ENCODE data around the gene NF1.
"Not testable (repeated sequence)": the region's sequence is repeated elsewhere in the genome, so short reads cannot be mapped to it uniquely, and the experiment has no call there.

NF1 gene, protein sequence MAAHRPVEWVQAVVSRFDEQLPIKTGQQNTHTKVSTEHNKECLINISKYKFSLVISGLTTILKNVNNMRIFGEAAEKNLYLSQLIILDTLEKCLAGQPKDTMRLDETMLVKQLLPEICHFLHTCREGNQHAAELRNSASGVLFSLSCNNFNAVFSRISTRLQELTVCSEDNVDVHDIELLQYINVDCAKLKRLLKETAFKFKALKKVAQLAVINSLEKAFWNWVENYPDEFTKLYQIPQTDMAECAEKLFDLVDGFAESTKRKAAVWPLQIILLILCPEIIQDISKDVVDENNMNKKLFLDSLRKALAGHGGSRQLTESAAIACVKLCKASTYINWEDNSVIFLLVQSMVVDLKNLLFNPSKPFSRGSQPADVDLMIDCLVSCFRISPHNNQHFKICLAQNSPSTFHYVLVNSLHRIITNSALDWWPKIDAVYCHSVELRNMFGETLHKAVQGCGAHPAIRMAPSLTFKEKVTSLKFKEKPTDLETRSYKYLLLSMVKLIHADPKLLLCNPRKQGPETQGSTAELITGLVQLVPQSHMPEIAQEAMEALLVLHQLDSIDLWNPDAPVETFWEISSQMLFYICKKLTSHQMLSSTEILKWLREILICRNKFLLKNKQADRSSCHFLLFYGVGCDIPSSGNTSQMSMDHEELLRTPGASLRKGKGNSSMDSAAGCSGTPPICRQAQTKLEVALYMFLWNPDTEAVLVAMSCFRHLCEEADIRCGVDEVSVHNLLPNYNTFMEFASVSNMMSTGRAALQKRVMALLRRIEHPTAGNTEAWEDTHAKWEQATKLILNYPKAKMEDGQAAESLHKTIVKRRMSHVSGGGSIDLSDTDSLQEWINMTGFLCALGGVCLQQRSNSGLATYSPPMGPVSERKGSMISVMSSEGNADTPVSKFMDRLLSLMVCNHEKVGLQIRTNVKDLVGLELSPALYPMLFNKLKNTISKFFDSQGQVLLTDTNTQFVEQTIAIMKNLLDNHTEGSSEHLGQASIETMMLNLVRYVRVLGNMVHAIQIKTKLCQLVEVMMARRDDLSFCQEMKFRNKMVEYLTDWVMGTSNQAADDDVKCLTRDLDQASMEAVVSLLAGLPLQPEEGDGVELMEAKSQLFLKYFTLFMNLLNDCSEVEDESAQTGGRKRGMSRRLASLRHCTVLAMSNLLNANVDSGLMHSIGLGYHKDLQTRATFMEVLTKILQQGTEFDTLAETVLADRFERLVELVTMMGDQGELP (N-terminal part only)

DNA sequence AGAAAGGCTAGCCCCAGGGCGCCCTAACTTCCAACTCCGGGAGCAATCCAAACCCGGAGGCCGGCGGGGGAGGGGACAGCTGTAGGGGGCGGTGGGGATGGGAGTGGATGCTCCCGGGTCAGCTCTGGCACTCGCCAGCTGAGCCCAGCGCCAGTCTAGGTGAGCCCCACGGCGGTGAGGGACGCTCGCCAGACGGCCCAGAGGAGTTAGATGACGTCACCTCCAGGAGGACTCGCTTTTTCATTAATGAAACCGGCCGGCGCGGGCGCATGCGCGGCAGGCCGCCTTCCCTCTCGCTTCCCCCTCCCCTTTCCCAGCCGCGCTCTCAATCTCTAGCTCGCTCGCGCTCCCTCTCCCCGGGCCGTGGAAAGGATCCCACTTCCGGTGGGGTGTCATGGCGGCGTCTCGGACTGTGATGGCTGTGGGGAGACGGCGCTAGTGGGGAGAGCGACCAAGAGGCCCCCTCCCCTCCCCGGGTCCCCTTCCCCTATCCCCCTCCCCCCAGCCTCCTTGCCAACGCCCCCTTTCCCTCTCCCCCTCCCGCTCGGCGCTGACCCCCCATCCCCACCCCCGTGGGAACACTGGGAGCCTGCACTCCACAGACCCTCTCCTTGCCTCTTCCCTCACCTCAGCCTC, at the start of gene NF1:
TSS of gene NF1 (plus strand) at position 378 of the 636 bp plus-strand sequence. CDS start 333 bp downstream, outside the sequence.
- peak; percentile 93 for DNase-seq (ENCODE audit: low spot score)

DNA sequence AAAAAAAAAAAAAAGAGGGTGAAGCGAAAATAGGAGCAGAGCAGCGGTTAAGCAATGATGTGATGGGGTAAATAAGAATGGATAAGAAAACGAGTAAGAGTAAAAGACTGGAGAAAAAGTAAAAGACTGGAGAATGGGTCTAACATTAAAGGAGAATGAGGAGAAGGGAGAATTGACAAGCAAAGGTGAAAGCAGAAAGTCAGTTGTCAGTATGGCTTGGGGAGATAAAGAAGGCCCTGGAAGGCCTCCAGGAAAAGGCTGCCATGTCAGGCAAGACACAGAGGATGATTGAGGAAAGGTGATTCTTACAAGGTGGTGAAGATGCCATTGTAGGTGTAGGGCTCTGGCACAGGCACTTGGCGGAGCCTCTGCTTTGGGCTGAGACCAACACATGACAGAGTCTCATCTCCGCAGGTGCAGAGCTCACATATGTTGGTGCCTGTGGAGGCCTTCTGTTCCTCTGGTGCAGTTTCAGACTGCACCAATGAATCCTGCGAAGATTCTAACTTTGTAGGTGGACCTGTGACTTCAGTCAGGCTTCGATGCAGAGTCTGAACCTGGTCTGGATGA, 47.8 kb upstream of the NF1 start:
- DNase-seq (ENCODE audit: low spot score), result not testable (repeated sequence)

DNA sequence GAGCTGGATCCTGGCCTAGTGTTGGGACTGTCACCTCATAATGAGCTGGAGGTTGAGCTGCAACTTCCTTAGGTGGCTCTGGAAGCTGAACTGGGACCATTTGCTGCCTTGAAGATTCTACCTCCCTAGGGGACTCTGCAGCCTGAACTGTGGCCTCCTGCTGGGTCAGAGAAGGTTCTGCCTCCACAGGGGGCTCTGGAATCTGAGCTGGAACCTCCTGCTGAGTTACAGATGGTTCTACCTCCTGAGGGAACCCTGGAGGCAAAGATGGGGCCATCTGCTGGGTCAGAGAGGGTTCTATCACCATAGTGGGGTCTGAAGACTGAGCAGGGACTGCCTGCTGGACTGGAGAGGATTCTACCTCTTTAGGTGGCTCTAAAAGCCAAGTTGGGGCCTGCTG, 46.6 kb upstream of the NF1 start:
- no peak for DNase-seq (ENCODE audit: low spot score)

DNA sequence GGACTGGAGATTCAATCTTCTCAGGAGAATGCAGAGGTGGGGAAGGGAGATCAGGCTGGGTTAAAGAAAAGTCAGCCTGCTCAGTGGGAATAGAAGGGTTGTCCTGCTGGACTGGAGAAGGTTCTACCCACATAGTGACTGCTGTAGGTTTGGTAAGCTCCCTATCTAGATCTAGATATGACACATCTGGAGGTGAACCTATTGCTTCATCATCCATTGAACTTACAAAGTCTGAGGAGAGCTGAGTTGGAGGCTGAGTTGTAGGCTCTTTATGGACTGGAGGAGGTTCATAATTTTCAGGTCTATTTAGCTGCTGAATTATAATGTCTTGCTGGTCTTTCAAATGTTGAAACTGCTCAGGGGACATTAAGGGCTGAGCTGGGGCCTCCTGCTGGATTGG, 46.0 kb upstream of the NF1 start:
- DNase-seq (ENCODE audit: low spot score), result no peak

DNA sequence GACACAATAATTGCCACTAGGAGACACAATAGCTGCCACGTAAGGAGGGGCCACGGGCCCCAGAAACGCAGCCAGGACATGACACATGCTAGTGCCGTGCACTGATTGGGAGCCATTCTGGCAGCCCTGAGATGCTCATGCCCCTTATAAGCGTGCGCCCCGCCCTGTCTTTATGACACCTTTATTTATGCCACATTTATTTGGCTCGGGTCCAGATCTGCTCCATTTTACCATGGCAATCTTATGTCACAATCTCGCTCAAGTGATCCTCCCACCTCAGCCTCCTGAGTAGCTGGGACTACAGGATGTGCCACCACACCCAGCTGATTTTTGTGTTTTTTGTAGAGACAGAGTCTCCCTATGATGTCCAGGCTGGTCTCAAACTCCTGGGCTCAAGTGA, 43.8 kb upstream of the NF1 start:
- no peak for DNase-seq (ENCODE audit: low spot score)

DNA sequence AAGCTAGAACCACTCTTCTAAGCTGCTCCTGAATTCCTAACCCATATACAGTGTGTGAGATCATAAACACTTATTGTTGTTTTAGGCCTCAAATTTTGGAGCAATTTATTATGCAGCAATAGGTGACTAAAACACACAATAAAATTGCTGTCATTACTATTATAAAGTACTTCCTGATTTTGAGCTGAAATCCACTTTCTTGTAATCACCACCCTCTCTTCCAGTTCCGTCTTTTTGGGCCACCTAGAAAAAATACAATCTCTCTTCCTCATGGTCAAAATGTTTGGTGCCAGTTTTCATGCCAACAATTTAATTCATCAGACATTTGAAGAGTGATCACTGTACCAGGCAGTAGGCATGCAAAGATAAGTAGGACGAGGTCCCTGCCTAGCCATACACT, 43.3 kb upstream of the NF1 start:
- no peak for DNase-seq (ENCODE audit: low spot score)

DNA sequence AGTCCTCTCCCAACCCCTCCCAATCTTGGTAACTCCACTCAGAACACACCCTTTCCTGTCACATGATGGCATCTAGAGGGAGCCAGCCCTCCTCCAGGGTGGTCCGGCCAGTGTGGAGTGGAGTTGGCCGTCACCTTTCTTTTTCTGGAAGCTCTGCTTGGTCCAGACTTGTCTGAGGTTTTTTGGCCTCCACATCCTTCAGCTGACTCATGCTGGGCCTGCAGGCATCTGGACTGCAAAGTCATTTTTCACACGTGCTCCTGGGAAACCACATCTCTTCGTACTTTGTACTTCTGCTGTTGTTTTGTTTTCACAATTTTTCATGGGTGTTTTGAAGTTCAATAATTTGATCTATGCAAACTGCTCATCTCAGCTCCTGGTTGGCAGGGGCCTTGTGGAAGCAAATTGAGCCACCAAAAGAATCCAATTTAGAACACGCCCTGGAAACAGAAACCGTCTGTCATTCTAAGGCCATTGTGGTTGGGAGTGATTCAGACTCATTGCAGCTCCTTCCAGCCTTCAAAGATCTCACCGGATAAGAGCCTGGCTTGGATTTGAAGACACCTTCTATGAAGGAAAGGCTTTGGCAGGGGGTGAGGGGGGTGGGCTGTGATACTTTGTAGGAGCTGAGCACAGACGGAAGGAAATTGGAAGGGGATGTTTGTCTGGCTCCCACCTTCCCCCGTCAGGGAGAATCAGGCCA, 42.4 kb upstream of the NF1 start:
- DNase-seq (ENCODE audit: low spot score), result peak; percentile 19

DNA sequence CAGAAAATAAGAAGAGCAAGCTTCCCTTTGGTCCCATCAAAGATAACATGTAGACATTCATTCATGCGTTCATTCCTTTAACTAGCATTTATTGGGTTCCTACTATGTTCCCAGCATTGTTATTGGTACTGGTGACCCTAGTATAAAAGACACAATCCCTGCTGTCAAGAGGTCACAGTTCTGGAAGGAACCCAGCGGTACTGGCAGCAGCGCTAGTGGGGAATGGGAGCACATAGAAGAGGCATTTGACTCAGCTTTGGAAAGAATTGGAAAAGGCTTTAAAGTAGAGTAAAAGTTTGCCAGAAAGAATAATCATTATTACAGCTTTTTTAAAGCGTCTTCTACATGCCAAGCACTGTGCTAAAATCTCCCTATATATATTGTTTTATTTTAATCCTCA, 41.7 kb upstream of the NF1 start:
- no peak for DNase-seq (ENCODE audit: low spot score)

DNA sequence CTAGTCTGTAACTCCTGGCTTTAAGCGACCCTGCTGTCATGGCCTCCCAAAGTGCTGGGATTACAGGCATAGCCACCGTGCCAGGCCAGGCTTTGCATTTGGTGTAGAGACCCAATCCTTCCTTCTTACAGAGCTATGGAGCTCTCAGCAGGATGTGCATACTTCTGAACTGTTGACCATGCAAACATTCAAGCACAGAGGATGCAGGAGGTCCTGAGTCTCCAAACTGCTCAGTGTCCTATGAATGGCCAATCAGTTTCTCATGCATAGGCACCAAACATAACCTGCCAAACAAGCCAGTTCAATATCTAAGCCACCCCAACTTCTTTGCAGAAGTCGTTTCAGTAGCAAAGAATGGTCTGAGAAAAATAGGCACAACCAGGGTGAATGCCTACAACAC, 40.0 kb upstream of the NF1 start:
- DNase-seq (ENCODE audit: low spot score), result no peak

DNA sequence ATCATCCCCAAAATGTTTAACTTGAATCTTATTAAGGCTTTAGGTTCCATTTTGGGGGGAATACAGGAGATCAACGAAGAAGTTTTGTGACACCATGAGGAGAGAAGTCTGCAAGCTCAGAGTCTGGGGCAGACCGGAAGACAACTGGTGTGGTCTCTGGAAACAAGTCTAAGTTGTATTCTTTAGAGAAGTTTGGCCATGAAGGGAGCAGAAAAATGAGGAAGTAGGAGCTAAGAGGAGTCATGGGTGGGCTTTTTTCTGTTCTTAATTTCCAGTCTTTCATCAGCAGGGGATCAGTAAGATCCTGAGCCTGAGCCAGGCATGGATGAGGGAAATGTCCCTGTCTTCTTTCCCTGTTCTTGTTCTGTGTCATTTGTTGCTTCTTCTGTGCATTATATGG, 35.8 kb upstream of the NF1 start:
- peak; percentile 33 for DNase-seq (ENCODE audit: low spot score)

DNA sequence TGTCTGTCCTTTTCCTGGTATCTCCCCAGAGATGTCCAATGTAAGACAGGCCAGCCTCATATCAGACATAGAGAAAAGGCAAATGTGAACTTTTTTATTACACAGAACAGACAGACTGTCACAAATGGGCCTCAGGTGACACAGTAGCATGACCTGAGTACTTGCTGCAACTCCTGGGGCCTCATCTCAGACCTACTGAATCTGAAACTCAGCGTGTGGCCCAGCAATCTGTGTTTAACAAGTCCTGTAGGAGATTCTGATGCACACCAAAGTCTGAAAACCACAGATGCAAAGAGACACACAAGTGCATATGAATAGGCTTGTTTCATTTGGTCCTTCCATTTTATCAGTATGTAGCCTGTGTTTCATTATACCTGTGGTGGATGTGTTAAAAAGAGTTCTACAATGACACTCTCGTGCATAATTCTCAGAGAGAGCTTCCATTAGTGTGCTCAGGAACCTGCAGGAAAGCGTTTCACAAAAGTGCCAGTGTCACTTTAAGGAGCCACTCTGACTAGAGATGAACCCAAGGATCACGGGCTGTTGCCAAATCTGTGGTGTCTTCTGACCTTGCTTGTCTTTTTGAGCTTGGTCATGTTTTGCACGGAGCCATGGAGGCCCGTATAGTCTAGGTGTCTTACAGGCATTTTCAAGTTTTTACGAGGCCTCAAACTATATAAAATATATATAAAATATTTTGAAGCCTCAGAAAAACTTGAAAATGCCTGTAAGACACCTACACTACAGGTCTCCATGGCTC, 33.8 kb upstream of the NF1 start:
- no peak for DNase-seq (ENCODE audit: low spot score)

DNA sequence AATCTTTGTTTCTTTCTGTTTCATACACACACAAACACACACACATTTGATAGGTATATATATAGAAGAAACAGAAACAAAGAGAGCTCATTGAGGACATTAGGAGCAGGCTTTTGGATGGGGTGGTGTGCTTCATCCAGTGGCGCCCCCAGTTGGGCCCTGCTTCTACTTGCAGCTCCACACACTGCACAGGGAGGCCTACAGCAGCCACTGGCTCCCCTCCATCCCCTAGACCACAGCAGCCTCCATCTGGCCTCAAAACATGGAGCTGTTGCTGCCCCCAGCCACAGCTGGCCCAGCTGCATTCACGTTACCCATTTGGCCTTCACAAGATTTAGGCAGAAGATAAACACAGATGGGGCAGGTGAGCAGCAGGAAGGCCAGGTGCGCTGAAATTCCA, 33.1 kb upstream of the NF1 start:
- no peak for DNase-seq (ENCODE audit: low spot score)

DNA sequence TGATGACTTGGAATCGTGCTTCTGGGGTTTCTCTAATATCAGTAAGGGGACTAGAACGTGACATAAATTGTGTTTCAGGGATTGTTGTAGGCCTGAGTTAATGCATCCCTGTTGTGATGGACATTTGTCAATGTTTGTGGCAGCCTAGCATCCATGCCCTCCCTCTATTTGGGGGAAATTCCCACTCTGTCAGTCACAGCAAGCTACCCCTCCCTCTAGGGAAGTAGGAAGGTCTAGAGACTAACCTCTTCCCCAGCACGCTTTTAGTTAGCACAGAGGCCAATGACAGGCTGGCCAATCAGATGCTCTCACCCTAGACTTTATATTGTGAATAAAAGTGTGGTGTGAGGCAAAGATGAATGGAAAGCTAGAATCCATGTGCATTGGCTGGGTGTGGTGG, 32.4 kb upstream of the NF1 start:
- DNase-seq (ENCODE audit: low spot score), result no peak

DNA sequence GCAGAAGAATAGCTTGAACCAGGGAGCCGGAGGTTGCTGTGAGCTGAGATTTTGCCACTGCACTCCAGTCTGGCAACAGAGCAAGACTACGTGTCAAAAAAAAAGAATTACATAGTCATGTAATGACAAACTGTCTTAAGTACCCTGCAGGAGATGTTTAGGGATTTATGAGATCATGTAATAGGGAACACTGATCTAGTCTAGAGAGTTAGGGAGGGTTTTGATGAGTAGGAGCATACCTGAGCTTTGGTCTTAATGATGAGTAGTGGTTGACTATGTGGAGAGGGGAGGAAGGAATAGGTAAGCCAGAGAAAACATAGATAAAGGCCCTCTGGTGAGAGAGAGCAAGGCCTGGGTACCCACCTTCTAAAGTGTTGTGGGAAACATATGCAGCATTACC, 30.1 kb upstream of the NF1 start:
- no peak for DNase-seq (ENCODE audit: low spot score)

DNA sequence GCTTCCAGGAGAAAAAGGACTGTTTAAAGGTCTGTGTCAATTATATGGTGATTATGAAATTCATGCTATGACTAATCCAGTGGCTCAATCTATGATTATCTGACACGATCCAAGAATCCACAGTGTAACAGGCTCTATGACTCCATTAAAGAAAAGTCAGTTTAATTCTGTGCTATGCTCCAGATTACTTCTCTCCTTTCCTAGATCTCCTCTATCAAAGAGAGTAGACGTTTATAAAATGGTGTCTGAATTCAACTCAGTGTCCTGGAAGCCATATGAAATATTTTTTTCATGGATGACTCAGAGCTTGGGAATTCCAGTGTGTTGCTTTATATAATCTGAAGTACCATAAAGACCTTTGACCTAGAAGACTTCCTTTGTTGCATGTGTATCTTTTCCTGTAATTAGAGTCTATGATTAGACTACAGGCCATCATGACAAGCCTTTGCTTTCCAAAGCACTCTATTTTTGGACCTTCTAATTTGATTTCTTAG, 27.0 kb upstream of the NF1 start:
- no peak for DNase-seq (ENCODE audit: low spot score)

DNA sequence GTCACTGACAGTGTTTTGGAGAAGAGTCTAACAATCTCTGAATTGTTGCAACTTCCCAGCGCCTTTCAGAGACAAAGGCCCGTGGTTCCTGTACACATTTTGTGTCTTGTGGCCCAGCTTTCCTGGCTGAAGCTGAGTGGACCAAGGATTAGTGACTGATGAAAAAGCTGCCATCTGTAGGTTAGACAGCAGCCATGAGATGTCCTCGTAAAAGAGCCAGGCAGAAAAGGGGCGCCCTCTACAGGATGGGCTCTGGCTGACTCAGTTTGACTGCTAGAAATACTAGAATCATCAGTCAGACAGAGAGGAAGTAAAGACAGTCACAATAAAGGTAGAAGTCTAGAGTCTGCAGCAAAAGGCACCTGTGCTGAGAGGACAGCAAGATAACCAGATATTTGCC, 26.5 kb upstream of the NF1 start:
- DNase-seq (ENCODE audit: low spot score), result peak; percentile 43

DNA sequence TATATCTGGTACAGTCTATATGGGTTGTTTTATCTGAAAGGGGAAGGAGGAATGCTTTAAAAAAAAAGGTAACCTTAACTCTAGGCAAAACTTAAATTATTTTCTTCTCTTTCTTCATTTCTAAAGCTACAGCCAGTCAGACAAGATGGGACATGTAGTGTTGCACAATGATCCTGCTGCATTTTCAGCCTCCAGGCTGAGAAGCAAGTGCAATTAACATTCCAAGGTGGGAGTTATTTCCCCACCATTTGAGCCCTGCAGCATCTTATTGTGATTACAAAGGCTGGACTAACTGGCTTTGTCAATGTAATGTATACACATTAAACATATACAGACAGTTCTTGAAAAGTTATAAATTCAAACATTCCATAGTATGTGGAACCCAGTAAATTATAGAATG, 22.6 kb upstream of the NF1 start:
- no peak for DNase-seq (ENCODE audit: low spot score)

DNA sequence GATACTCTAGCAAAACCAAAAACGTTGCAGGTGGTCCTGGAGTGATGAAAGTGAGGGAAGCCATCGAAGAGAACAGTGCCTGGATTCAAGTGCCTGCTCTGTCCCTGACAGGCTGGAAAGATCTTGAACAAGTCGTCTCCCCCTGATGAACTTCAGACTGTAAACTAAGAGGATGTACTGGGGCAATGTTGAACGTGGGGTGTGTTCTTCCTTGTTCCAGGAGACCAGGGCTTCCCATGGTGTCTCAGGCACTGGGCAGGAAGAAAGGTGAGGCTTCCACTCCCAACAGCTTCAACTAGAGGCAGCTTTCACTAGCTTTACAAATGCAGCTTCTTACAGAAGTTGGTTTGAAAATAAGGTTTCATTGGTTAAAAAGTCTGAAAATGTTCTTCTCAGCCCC, 21.4 kb upstream of the NF1 start:
- DNase-seq (ENCODE audit: low spot score), result no peak

DNA sequence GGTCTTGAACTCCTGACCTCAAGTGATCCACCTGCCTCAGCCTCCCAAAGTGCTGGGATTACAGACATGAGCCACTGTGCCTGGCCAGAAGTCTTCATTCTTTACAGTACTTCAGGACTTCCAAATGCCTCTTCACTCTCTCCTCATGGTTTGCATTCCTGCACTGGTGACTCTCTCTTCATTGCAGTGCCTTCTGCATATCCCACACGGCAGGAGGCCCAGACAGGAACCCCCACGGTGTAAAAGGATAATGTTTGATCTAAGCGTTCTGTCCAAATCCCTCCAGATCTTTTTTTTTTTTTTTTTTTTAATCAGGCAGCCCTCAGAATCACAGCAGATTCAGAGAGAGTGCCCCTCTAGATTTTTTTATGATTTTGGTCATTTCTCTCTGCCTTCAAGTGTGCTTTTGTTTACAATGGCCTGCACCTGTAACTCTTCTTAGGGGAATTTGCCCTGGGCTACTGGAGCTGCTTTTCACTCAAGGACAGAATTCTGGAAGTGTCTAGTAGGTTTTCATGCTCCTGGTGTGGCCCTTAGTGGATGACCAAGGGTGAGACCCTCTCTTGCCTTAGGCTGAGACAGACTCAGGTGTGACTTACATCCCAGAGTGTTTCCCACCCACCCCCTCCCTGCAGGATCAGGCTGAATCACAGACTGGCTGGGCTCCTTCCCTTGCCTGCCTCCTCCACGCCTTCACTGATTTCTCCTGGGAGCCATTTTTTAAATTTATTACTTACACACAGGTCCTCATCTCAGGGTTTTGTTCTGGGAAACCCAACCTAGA, 19.8 kb upstream of the NF1 start:
- DNase-seq (ENCODE audit: low spot score), result no peak
